DLD1 (cell line): Measurements from ENCODE around the gene CDK19.
"Not testable (repeated sequence)": the region's sequence is repeated elsewhere in the genome, so short reads cannot be mapped to it uniquely, and the experiment has no call there.

Source experiments
- in situ Hi-C: cut with HindIII; loops from 2 replicates; pipeline ENCODE4 v1.10.0; 2017; ENCODE audit warnings: low sequenced_read_pairs

The CDK19 gene

DNA sequence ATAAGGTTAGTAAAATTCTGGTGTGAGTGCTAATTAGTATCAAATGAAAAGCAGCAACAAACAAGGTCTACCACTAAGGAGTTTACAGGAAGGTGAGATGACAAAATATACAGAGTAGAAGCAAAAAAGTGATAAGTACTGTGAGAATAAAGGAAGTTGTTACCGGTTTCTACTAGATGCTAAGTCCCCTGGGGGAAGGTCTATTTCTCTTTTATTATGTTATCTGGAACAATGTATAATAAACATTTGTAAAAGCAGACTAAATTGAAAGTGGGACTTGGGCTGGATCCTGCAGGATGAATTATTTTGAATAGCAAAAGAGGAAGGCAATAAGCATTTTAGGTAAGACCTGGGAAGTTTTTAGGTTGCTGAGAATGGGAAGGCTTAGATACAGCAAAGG is 180.2 kb downstream of the CDK19 start:
- in situ Hi-C loops, result no loop called here

DNA sequence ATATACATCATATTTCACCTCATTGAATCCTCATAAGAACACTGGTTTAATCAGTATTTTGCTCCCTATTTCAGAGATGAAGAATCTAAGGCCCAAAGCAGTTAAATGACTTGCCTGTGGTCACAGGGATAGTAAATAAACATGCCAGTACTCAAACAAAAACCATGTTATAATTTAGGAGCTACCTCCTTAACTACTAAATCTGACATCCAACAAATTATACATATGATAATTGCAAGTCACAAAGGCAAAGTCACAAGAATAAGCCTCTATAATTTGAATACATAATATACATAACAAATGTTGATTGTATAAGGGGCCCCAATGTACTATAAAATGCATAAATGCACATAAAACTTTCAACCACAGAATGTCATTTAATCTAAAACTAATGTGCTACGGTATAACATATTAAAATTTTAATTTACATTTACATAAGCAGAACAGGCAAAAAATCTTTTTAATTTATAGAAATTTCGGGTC is 181.5 kb downstream of the CDK19 start:
- in situ Hi-C loops, result no loop called here

DNA sequence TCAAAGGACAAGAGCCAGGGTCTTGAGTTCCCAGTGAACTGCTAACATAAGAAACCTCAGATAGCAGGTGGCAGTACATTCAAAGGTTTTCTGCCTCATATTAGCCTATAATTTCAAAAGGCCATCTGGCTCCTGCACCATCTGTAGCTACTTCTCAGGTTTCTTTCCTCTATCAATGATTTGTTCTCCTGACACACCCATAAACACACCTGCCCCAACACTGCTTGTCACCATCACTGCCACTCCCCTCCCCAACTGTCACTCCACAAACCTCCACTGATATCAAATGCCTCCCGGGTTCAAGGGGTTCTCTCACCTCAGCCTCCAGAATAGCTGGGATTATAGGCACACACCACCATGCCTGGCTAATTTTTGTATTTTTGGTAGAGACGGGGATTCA is 186.1 kb downstream of the CDK19 start:
- in situ Hi-C loops, result no loop called here

GRCh38 chr6:110628330-110628729 is 186.9 kb downstream of the CDK19 start:
- in situ Hi-C loops, result no loop called here

DNA sequence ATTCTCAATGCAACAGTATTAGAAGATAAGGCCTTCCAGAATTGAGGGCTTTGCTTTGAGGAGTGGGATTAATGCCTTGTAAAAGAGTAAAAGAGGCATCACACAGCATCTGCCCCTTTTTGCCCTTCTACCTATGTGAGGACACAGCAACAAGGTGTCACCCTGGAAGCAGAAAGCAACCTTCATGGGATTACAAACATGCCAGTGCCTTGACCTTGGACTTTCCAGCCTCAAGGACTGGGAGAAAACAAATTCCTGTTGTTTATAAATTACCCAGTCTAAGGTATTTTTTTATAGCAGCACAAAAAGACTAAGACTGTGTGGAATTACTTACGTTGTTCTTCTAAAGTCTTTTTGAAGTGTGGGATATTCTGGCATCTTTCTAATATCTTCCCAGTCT is 188.8 kb downstream of the CDK19 start:
- in situ Hi-C loops, result no loop called here

GRCh38 chr6:110625883-110626282 is 189.4 kb downstream of the CDK19 start:
- in situ Hi-C loops, result no loop called here

DNA sequence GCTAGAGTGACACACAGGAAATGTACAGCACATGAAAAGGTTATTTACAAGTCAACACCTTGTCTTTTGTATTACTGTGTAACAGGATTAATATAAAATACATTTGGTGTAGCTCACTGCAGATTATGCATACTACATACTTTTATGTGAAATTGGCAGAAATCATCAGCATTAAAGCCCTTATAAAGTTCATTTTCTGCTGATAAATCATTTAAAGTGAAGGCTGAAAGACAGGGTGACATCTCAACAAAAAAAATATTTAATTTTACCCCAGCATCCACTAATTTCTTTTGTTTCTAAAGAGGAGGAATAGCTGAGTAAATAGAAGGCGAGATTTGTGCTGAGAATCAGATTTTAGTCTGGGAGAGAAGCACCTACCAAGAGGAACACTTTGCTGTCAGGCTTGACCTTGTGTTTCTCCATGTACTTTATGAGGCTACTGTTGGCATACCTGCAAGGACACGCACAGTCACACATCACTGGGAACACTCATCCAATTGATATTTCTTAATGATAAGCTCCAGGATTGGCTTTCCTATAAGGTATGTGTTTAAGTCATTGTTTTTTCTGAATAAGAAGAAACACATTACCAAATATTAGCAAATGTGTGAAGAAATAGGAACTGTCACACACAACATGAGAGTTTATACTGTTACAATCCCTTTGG is 192.2 kb downstream of the CDK19 start:
- in situ Hi-C loops, result no loop called here

- in situ Hi-C loops, result no loop called here
These were observed 194.2 kb downstream of the CDK19 start for GRCh38 chr6:110621061-110621460.

DNA sequence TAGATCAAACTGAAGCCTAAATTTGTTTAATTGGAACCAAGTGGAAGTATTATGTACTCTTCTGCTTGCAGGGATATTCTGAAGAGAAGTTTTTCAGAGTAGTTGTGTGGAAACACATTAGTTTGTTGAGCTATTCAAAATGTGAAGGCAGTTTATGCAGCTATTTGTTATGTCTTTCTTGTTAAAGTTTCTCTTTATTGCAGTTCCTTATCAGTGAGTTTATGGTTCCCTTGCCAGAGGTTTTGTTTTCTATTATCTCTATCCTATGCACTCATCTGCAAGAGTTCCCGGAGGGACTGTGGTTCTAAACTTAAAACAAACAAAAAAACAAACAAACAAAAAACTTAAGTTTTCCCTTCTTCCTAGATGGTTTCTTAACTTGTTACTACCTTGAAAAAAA is 195.2 kb downstream of the CDK19 start:
- in situ Hi-C loops, result no loop called here

GRCh38 chr6:110619275-110619908 is 195.9 kb downstream of the CDK19 start:
- in situ Hi-C loops, result no loop called here

DNA sequence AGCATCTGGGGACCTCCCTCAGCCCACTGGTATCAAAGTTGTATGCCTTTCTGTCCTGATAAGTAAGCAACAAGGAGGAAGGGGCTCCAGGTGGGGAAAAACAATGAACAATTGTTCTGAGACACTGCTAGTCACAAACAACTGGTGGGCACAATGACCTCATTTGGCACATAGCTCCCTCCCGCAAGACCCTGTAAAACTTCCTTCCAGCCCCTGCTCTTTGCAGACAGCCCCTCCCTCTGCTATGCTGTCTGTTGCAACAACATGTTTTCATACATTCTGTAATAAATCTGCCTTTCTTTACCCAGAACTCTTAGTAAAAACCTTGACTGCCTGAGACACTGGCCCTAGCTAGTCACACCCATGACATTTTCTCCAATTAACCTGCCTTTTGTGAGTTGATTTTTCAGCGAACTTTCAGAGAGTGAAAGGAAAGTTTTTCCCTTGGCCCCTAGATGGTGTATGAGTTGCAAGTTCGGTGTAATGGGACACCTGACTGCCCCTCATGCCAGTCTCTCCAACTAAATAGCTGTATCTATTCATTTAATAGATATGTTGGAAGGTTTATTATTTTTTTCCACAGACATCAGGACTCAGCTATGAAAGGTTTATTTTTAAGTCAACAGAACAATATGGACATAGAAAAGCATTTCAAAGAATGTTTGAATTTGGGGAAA is 196.5 kb downstream of the CDK19 start:
- in situ Hi-C loops, result no loop called here

DNA sequence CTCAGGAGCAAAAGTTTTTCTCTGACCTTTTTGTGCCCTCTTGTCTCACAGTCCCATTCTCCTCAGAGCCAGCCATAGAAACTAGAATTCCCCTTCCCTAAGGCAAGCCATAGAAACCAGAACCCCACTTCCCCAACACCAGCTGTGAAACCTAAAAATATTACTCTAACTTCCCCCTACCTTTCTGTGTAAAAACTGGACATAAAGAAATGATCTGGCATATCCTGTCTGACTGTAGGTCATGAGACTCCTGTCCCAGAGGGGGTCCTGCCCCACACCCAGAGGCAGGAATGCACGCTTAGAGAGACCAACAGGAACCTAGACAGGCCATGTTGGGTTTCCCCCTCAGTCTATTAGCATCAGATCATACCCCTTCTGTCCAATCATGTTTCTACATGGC is 198.2 kb downstream of the CDK19 start:
- in situ Hi-C loops, result no loop called here

GRCh38 chr6:110615722-110616121 is 199.5 kb downstream of the CDK19 start:
- in situ Hi-C loops, result no loop called here

DNA sequence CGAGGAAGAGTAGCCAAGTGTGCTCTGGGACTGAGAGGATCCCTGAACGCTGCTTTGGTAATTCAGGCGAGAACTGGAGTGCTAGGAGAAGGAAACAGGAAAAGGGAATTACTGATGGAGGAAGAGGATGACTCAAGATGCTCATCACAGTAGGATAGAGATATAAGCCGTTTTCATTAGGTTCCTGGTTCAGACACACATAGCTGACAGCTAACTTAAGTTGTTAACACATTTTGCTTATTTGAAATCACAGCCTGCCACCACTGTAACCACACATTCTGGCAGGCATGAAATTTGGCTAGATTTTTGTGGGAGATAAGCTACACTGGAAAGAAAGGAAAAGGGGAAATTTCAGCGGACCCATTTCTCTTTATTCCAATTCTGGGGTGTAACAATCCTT is 200.7 kb downstream of the CDK19 start:
- in situ Hi-C loops, result no loop called here

DNA sequence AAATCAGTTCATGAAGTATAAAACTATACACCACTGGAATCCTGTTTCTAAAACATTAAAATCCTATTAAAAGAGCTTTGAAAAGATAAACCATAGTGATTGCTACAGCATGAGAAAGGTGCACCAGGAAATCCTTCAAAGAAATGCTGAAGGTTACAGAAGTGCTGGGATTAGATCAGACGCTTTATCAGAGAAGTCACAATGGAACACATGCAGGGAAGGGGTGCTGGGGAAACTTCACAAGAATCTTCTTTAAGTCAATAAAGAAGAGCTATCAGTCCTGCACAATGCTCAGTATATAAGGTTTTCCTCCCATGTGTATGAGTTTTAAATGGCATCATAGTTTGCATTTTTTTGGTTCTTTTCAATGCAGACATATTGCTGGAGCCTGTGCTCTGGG is 201.2 kb downstream of the CDK19 start:
- in situ Hi-C loops, result no loop called here

DNA sequence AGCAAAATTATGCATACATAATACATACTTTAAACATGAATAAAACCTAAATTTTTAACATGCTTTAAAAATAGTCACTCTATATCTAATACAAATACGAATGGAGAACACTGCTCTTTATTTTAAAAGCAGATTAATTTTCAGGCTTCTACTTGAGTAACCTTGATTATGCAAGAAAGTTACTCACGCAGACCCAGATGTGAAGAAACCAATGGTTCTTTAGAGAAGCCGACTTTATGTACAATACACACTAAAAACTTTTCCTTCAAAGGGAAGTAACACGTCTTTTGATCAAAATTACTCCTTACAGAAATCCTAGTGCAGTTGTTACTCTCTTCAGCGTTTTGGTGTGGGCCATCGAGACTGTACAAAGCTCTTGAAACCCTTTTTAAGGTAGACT is 201.9 kb downstream of the CDK19 start:
- in situ Hi-C loops, result no loop called here

DNA sequence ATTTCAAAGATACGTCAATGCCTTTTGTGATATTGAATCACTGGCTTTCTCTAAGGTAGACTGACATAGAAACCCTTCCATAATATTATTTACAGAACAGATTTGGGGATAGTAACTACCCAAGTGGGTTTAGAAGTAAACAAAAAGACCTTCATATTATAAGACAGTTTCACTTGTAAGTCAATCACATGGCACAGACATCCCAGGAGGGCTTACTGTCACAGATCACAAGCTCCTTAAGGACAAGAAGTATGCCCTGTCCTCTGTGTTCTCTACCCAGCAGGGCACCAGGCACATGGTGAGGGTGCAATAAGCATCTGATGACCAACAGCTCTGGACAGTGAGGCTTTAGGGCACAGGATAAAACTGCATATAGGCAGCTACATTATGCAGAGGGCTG is 203.0 kb downstream of the CDK19 start:
- in situ Hi-C loops, result no loop called here

DNA sequence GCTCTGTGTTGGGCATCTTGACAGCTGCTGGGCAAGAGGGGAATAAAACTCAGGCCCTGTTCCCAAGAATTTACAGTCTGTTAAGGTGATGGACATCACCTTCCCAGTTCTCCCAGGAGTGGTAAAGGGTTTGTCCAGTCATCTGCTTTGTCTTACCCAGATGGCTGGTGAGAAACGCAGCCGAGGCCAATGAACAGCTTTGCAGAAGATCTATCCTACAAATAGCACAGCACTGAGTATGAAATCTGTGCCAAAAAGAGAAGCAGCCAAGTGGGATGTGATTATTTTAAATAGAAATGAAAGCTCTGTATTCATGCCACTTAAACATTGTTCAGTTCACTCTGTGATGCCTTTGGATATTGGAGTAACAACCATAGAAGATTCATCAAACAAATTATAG is 206.2 kb downstream of the CDK19 start:
- in situ Hi-C loops, result no loop called here

DNA sequence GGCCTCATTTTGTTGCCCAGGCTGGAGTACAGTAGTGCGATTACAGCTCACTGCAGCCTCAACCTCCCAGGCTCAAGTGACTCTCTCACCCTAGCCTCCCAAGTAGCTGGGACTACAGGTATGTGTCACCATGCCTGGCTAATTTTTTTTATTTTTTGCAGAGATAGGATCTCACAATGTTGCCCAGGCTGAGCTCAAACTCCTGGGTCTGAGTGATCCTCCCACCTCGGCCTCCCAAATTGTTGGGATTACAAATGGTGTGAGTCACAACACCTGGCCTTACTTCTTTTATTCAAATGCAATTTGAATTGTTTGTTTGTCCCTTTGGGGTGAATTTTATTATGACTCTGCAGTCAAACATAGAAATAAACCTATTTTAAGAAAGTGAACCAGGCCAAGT is 207.1 kb downstream of the CDK19 start:
- in situ Hi-C loops, result no loop called here

DNA sequence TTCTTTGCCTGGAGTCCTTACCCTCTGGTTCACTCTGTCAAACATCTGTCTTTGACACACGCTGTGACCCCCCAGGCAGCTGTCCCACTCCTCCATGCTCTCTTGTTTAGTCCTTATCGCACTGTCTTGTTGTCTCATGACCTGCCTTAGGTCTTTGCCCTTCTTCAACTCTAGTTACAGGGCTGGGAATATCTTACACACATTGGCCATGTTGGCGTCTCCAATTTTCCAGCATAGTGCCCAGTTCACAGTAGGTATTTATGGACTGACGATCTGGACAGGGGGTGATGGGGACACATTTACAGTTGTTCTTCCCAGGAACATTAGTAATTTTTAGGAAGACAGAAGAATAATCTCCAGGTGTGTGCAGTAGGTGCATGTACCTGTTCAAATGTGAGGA is 209.1 kb downstream of the CDK19 start:
- in situ Hi-C loops, result no loop called here

DNA sequence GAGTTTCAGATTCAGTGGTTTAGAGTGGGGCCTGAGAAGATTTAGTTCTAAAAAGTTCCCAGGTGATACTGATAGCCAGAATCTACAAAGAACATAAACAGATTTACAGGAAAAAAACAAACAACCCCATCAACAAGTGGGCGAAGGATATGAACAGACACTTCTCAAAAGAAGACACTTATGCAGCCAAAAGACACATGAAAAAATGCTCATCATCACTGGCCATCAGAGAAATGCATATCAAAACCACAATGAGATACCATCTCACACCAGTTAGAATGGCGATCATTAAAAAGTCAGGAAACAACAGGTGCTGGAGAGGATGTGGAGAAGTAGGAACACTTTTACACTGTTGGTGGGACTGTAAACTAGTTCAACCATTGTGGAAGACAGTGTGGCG is 214.6 kb downstream of the CDK19 start:
- in situ Hi-C loops, result not testable (repeated sequence)

DNA sequence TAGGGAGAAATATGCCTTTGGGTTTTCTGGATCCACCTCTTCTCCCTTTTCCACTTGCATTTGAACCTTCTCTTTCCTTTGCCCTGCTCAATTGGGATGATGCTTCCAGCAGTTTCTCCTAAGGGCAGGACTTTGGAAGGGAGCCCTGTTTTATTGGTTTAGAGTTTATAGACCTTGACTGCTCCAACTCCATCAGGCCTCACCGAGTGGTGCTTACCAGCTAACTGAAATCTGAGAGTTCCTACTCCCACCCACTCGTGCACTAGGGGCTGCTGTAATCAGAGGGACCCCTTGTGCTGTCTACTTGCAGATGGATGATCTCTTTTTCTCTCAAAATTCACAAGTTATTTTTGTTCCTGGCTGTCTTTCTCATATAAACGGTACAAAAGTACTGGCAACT is 217.5 kb downstream of the CDK19 start:
- in situ Hi-C loops, result no loop called here
